ENCODE measurements around the gene RARS2.

DNA sequence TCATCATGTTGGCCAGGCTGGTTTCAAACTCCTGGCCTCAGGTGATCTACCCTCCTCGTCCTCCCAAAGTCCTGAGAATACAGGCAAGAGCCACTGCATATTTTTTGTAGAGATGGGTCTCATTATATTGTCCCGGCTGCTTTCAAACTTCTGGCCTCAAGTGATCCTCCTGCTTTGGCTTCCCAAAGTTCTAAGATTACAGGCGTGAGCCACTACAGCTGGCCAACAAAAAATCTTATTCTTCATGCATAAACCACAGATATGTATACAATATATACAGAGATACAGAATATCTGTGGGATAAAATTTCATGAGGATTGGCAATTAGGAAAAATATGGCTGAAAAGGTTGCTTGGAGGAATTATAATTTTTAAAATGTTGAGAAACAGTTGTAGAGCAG lies 67.1 kb downstream of the RARS2 start:
- TF ChIP-seq ZNF558 (tag by site-specific recombination; IDR thresholded peaks at IDR 0.05) (no peak), ZNF670 (tag by site-specific recombination; IDR thresholded peaks at IDR 0.05; ENCODE audit: low read depth) (no peak), ZNF843 (tag by site-specific recombination; IDR thresholded peaks at IDR 0.05) (no peak), ZNF404 (tag by site-specific recombination; IDR thresholded peaks at IDR 0.05) (no peak), ZNF274 (IDR thresholded peaks at IDR 0.05; ENCODE audit: low read length) (no peak), ZNF274 (tag by site-specific recombination; IDR thresholded peaks at IDR 0.05; ENCODE audit: borderline replicate concordance) (no peak), KLF1 (tag by site-specific recombination; IDR thresholded peaks at IDR 0.05) (no peak), ZNF654 (tag by site-specific recombination; IDR thresholded peaks at IDR 0.05; ENCODE audit: low read depth) (no peak)
- TF ChIP-seq, protein P1, sequence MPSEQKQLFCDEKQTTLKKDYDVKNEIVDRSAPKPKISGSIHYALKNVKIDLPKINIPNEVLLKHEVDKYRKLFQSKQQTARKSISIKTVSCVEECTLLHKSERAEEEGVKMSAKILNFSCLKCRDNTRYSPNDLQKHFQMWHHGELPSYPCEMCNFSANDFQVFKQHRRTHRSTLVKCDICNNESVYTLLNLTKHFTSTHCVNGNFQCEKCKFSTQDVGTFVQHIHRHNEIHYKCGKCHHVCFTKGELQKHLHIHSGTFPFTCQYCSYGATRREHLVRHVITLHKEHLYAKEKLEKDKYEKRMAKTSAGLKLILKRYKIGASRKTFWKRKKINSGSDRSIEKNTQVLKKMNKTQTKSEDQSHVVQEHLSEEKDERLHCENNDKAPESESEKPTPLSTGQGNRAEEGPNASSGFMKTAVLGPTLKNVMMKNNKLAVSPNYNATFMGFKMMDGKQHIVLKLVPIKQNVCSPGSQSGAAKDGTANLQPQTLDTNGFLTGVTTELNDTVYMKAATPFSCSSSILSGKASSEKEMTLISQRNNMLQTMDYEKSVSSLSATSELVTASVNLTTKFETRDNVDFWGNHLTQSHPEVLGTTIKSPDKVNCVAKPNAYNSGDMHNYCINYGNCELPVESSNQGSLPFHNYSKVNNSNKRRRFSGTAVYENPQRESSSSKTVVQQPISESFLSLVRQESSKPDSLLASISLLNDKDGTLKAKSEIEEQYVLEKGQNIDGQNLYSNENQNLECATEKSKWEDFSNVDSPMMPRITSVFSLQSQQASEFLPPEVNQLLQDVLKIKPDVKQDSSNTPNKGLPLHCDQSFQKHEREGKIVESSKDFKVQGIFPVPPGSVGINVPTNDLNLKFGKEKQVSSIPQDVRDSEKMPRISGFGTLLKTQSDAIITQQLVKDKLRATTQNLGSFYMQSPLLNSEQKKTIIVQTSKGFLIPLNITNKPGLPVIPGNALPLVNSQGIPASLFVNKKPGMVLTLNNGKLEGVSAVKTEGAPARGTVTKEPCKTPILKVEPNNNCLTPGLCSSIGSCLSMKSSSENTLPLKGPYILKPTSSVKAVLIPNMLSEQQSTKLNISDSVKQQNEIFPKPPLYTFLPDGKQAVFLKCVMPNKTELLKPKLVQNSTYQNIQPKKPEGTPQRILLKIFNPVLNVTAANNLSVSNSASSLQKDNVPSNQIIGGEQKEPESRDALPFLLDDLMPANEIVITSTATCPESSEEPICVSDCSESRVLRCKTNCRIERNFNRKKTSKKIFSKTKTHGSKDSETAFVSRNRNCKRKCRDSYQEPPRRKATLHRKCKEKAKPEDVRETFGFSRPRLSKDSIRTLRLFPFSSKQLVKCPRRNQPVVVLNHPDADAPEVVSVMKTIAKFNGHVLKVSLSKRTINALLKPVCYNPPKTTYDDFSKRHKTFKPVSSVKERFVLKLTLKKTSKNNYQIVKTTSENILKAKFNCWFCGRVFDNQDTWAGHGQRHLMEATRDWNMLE (tag by site-specific recombination; conservative IDR thresholded peaks at IDR 0.05; ENCODE audit: low read depth) = no peak
- TF ChIP-seq, protein P2, sequence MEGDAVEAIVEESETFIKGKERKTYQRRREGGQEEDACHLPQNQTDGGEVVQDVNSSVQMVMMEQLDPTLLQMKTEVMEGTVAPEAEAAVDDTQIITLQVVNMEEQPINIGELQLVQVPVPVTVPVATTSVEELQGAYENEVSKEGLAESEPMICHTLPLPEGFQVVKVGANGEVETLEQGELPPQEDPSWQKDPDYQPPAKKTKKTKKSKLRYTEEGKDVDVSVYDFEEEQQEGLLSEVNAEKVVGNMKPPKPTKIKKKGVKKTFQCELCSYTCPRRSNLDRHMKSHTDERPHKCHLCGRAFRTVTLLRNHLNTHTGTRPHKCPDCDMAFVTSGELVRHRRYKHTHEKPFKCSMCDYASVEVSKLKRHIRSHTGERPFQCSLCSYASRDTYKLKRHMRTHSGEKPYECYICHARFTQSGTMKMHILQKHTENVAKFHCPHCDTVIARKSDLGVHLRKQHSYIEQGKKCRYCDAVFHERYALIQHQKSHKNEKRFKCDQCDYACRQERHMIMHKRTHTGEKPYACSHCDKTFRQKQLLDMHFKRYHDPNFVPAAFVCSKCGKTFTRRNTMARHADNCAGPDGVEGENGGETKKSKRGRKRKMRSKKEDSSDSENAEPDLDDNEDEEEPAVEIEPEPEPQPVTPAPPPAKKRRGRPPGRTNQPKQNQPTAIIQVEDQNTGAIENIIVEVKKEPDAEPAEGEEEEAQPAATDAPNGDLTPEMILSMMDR (tag by site-specific recombination; IDR thresholded peaks at IDR 0.05) = no peak
